HEK293 (cell line): ENCODE data around the gene CYP4F2.

ENCODE experiments used
- ZBTB7A ChIP-seq: fragments of 450-650 bp; formaldehyde crosslinking; IDR thresholded peaks from 2 replicates; pipeline ENCODE4 v1.5.1; 2016; ENCODE audit warnings: low read depth, missing biosample characterization, missing genetic modification characterization
- ZNF501 ChIP-seq: fragments of 450-650 bp; formaldehyde crosslinking; IDR thresholded peaks from 2 replicates; pipeline ENCODE4 v1.5.1; 2016; ENCODE audit warnings: missing biosample characterization, missing genetic modification characterization
- ZNF571 ChIP-seq: fragments of 450-650 bp; formaldehyde crosslinking; IDR thresholded peaks from 2 replicates; pipeline ENCODE4 v1.5.0; 2017; ENCODE audit warnings: missing biosample characterization, missing genetic modification characterization
- ZNF704 ChIP-seq: fragments of 450-650 bp; formaldehyde crosslinking; IDR thresholded peaks from 2 replicates; pipeline ENCODE4 v1.5.1; 2016; ENCODE audit warnings: missing biosample characterization, missing genetic modification characterization

- TF ChIP-seq ZNF501 (tag by site-specific recombination) (no peak), ZNF571 (tag by site-specific recombination) (no peak), ZBTB7A (tag by site-specific recombination) (no peak), ZNF704 (tag by site-specific recombination) (no peak)
Observed at GRCh38 chr19:15905026-15905425, 7.2 kb upstream of the CYP4F2 start.
